K562 (cell line): Measurements from ENCODE around the gene FAM227A. TPM values are rescaled to one million over a fixed set of nuclear protein-coding genes. Genes with fewer than 3 reads are reported as not detected.

Source experiments
- ADNP ChIP-seq: fragments of 200-800 bp; sonication (Bioruptor generic); IDR thresholded peaks from 2 replicates; pipeline ENCODE4 v1.6.1; 2016; ENCODE audit warnings: missing genetic modification characterization, missing compliant biosample characterization
- CBX1 ChIP-seq: sonication (generic); IDR thresholded peaks from 2 replicates; pipeline ENCODE4 v1.6.1; 2016; ENCODE audit warnings: antibody characterized with exemption, low read depth, mild to moderate bottlenecking
- GTF2F1 ChIP-seq: IDR thresholded peaks from 2 replicates; pipeline ENCODE4 v1.6.1; 2011; ENCODE audit warnings: low read depth, low read length, improper control_type of control experiment
- KAT2B ChIP-seq: IDR thresholded peaks from one replicate; pipeline ENCODE4 v1.6.1; 2012; ENCODE audit warnings: low read depth, mild to moderate bottlenecking, control low read depth, inconsistent platforms, low read length, moderate library complexity
- KLF13 ChIP-seq: fragments of 450-650 bp; IDR thresholded peaks from 2 replicates; pipeline ENCODE4 v1.6.1; 2016; ENCODE audit warnings: missing genetic modification characterization, low read depth, mild to moderate bottlenecking, missing compliant biosample characterization, moderate library complexity, borderline replicate concordance
- MYBL2 ChIP-seq, 2 experiments: fragments of 450-650 bp in 1 of 2; sonication (generic) in 1 of 2; formaldehyde crosslinking in 1 of 2; IDR thresholded peaks; 2 replicates each; pipeline versions ENCODE4 v1.6.1 to v1.8.1; 2017 to 2022; ENCODE audit warnings: borderline replicate concordance in 1 of 2, inconsistent platforms in 1 of 2, low read depth in 1 of 2, mild to moderate bottlenecking in 1 of 2, missing genetic modification reagents in 1 of 2, moderate library complexity in 1 of 2
- NFE2 ChIP-seq: IDR thresholded peaks from 2 replicates; pipeline ENCODE4 v1.6.1; 2014; ENCODE audit warnings: antibody characterized with exemption, low read depth
- POU5F1 ChIP-seq: fragments of 150-350 bp; IDR thresholded peaks from 2 replicates; pipeline ENCODE4 v1.6.1; 2014; ENCODE audit warnings: borderline replicate concordance, low read length, low read depth, mild to moderate bottlenecking; ENCODE audit not compliant: partially characterized antibody
- TCF3 ChIP-seq: sonication (generic); formaldehyde crosslinking; IDR thresholded peaks from 2 replicates; pipeline ENCODE4 v1.4.0; 2020; ENCODE audit warnings: mild to moderate bottlenecking, missing genetic modification reagents
- TGIF2 ChIP-seq: sonication (generic); formaldehyde crosslinking; IDR thresholded peaks from 2 replicates; pipeline ENCODE4 v1.8.1; 2022; ENCODE audit warnings: mild to moderate bottlenecking, missing genetic modification reagents, moderate library complexity
- polyA plus RNA-seq, 8 experiments: library from polyadenylated mRNA; depleted of rRNA in 4 of 8; stranded (reverse) in 5 of 8; unstranded in 3 of 8; fragments of >200 nt; fragmentation: Nextera tagmentation in 2 of 8; fragmentation: Illumina TruSeq in 1 of 8; extraction: Ambion mirVana in 2 of 8; extraction: Trizol in 1 of 8; gene quantifications; 2 replicates each; pipeline versions ENCODE4 v1.2.1 to v1.2.3, GENCODE V29; 2011 to 2014; ENCODE audit warnings: inconsistent platforms in 1 of 8, missing spikeins in 1 of 8
- total RNA-seq, 7 experiments: library from RNA; depleted of rRNA in 6 of 7; stranded (reverse); fragments of >200 nt in 6 of 7; fragmentation: Illumina TruSeq in 2 of 7; extraction: Trizol in 2 of 7; gene quantifications; 2 replicates each; pipeline versions ENCODE4 v1.2.1 to v1.2.3, GENCODE V29; 2011 to 2021; ENCODE audit warnings: low replicate concordance in 1 of 7
- TF ChIP-seq, protein P1 (sequence below): fragments of 450-650 bp; IDR thresholded peaks from 2 replicates; pipeline ENCODE4 v1.7.1; 2018; ENCODE audit warnings: mild to moderate bottlenecking, low read depth; ENCODE audit not compliant: partially characterized antibody
- TF ChIP-seq, protein P2 (sequence below): fragments of 250-450 bp; sonication (Bioruptor Pico); IDR thresholded peaks from 2 replicates; pipeline ENCODE4 v1.4.0; 2020; ENCODE audit warnings: mild to moderate bottlenecking, moderate library complexity
- TF ChIP-seq, protein P3 (sequence below): fragments of 450-650 bp; formaldehyde crosslinking; conservative IDR thresholded peaks from 2 replicates; pipeline ENCODE4 v1.4.0; 2022; ENCODE audit warnings: mild to moderate bottlenecking, missing genetic modification characterization
- TF ChIP-seq, protein P4 (sequence below): sonication (generic); formaldehyde crosslinking; IDR thresholded peaks from 2 replicates; pipeline ENCODE4 v1.8.0; 2023; ENCODE audit warnings: mild to moderate bottlenecking, missing genetic modification reagents
- TF ChIP-seq, protein P5 (sequence below): fragments of 250-450 bp; sonication (Bioruptor Pico); IDR thresholded peaks from 2 replicates; pipeline ENCODE4 v1.8.0; 2021; ENCODE audit warnings: mild to moderate bottlenecking, moderate library complexity

The FAM227A gene
- total and polyA plus RNA-seq, 9 of the 15 experiments (the other 6 are each of a cell fraction or from before 2014, with no cell fraction given), result 0.10 to 2.2 (median 0.83) TPM

DNA sequence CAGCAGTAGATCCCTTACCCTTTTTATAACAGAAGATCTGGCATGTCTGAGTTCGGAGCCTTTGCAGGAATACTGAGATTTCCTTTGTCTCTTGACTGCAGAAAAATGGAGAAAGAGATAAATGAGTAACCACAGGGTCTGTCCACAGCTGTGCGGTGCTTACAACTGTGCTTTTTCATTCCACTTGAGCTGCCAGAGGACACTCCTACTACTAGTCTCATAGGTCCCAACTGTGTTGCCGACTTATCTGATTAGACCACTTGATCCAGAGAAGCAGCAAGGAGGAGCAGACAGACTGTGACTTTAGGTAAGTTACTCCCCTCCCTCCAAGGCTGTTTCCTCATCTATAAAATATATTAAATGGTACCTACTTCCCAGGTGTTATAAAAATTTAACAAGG is 17.5 kb downstream of the FAM227A start (continued):
- TF ChIP-seq, protein P1, sequence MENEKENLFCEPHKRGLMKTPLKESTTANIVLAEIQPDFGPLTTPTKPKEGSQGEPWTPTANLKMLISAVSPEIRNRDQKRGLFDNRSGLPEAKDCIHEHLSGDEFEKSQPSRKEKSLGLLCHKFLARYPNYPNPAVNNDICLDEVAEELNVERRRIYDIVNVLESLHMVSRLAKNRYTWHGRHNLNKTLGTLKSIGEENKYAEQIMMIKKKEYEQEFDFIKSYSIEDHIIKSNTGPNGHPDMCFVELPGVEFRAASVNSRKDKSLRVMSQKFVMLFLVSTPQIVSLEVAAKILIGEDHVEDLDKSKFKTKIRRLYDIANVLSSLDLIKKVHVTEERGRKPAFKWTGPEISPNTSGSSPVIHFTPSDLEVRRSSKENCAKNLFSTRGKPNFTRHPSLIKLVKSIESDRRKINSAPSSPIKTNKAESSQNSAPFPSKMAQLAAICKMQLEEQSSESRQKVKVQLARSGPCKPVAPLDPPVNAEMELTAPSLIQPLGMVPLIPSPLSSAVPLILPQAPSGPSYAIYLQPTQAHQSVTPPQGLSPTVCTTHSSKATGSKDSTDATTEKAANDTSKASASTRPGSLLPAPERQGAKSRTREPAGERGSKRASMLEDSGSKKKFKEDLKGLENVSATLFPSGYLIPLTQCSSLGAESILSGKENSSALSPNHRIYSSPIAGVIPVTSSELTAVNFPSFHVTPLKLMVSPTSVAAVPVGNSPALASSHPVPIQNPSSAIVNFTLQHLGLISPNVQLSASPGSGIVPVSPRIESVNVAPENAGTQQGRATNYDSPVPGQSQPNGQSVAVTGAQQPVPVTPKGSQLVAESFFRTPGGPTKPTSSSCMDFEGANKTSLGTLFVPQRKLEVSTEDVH, result no peak
- TF ChIP-seq POU5F1, result no peak
- TF ChIP-seq, protein P2, sequence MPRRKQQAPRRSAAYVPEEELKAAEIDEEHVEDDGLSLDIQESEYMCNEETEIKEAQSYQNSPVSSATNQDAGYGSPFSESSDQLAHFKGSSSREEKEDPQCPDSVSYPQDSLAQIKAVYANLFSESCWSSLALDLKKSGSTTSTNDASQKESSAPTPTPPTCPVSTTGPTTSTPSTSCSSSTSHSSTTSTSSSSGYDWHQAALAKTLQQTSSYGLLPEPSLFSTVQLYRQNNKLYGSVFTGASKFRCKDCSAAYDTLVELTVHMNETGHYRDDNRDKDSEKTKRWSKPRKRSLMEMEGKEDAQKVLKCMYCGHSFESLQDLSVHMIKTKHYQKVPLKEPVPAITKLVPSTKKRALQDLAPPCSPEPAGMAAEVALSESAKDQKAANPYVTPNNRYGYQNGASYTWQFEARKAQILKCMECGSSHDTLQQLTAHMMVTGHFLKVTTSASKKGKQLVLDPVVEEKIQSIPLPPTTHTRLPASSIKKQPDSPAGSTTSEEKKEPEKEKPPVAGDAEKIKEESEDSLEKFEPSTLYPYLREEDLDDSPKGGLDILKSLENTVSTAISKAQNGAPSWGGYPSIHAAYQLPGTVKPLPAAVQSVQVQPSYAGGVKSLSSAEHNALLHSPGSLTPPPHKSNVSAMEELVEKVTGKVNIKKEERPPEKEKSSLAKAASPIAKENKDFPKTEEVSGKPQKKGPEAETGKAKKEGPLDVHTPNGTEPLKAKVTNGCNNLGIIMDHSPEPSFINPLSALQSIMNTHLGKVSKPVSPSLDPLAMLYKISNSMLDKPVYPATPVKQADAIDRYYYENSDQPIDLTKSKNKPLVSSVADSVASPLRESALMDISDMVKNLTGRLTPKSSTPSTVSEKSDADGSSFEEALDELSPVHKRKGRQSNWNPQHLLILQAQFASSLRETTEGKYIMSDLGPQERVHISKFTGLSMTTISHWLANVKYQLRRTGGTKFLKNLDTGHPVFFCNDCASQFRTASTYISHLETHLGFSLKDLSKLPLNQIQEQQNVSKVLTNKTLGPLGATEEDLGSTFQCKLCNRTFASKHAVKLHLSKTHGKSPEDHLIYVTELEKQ (CRISPR knock-in tag), result no peak
- TF ChIP-seq, protein P3, sequence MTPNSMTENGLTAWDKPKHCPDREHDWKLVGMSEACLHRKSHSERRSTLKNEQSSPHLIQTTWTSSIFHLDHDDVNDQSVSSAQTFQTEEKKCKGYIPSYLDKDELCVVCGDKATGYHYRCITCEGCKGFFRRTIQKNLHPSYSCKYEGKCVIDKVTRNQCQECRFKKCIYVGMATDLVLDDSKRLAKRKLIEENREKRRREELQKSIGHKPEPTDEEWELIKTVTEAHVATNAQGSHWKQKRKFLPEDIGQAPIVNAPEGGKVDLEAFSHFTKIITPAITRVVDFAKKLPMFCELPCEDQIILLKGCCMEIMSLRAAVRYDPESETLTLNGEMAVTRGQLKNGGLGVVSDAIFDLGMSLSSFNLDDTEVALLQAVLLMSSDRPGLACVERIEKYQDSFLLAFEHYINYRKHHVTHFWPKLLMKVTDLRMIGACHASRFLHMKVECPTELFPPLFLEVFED, result no peak
- TF ChIP-seq CBX1, result no peak
- TF ChIP-seq MYBL2 (IDR thresholded peaks at IDR 0.05; ENCODE audit: low read depth), result no peak
- TF ChIP-seq MYBL2 (CRISPR knock-in tag; IDR thresholded peaks at IDR 0.05; ENCODE audit: borderline replicate concordance), result no peak
- no peak for TF ChIP-seq KAT2B
- TF ChIP-seq KLF13, result no peak
- TF ChIP-seq TCF3 (CRISPR knock-in tag), result peak; percentile 63
- TF ChIP-seq, protein P4, sequence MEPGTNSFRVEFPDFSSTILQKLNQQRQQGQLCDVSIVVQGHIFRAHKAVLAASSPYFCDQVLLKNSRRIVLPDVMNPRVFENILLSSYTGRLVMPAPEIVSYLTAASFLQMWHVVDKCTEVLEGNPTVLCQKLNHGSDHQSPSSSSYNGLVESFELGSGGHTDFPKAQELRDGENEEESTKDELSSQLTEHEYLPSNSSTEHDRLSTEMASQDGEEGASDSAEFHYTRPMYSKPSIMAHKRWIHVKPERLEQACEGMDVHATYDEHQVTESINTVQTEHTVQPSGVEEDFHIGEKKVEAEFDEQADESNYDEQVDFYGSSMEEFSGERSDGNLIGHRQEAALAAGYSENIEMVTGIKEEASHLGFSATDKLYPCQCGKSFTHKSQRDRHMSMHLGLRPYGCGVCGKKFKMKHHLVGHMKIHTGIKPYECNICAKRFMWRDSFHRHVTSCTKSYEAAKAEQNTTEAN, result no peak
- no peak for TF ChIP-seq ADNP (tag)
- TF ChIP-seq NFE2, result no peak
- no peak for TF ChIP-seq TGIF2 (CRISPR knock-in tag)
- TF ChIP-seq, protein P5, sequence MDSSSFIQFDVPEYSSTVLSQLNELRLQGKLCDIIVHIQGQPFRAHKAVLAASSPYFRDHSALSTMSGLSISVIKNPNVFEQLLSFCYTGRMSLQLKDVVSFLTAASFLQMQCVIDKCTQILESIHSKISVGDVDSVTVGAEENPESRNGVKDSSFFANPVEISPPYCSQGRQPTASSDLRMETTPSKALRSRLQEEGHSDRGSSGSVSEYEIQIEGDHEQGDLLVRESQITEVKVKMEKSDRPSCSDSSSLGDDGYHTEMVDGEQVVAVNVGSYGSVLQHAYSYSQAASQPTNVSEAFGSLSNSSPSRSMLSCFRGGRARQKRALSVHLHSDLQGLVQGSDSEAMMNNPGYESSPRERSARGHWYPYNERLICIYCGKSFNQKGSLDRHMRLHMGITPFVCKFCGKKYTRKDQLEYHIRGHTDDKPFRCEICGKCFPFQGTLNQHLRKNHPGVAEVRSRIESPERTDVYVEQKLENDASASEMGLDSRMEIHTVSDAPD (CRISPR knock-in tag), result no peak
- no peak for TF ChIP-seq GTF2F1
